ENCODE results near the gene C11orf58. TPM values are rescaled to one million over a fixed set of nuclear protein-coding genes. Genes with fewer than 3 reads are reported as not detected.

The C11orf58 gene
- total and polyA plus RNA-seq, 2 donors (not counting 1 experiment from before 2014, with no cell fraction given), result 28.8 to 125 TPM

DNA sequence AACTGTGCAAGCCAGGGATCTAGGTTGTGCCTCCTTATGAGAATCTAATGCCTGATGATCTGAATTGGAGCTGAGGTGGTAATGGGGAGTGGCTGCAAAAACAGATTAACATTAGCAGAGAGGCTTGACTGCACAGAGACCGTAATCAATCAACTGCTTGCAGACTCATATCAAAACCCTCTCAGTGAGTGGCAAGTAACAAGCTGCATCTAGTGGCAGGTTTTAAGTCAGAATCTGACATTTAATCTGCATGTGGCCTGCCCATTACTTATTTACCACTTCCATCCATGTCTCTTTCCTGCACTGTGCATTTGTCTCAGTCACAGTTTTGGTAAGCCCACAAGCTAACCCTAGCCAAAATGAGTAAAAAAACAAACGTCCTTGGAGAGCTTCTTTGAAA, 11.2 kb downstream of the C11orf58 start:
- H3K4me1 Mint-ChIP-seq, result peaks cover 5% of the 10 kb centered on the region
- H3K27me3 ChIP-seq (replicated peaks in 1 of 4; ENCODE audit: control extremely low read depth in 1 of 4, control insufficient read depth in 3 of 4, insufficient read depth in 4 of 4, low read length in 3 of 4), result no peaks in the 10 kb centered on the region
- H2AFZ ChIP-seq (ENCODE audit: insufficient read depth, low read depth, low read length, poor library complexity, severe bottlenecking), result no peak overlapping the region
- POLR2A ChIA-PET, result no interaction called here
- H3K36me3 ChIP-seq (replicated peaks in 1 of 2; ENCODE audit: control extremely low read depth in 1 of 2, control insufficient read depth in 1 of 2, extremely low read depth in 1 of 2, insufficient read depth in 2 of 2, low read length in 1 of 2), result peaks cover 21 to 96% of the 10 kb centered on the region in 2 experiments
- no peak overlapping the region for H3K4me3 ChIP-seq (ENCODE audit: control extremely low read depth in 1 of 5, extremely low read depth in 1 of 5, insufficient read depth in 1 of 5, low read depth in 2 of 5, low read length in 4 of 5)
- TF ChIP-seq CTCF (IDR thresholded peaks at IDR 0.05) (no peak), EZH2 (IDR thresholded peaks at IDR 0.05; ENCODE audit: borderline replicate concordance, insufficient read depth, low read depth, low read length, poor library complexity, severe bottlenecking) (no peak)
- peaks cover 0 to 2% of the 10 kb centered on the region in 2 donors for H3K4me1 ChIP-seq (ENCODE audit: control insufficient read depth in 2 of 2, insufficient read depth in 2 of 2, low read length in 2 of 2)
- H3K27ac Mint-ChIP-seq, result no peak overlapping the region
- DNase-seq (no peak), ATAC-seq (ENCODE audit: low read depth) (no peak)
- no peak overlapping the region for H3K4me2 ChIP-seq (replicated peaks; ENCODE audit: low read depth, low read length, poor library complexity, severe bottlenecking)
- H3K27me3 Mint-ChIP-seq, result no peaks in the 10 kb centered on the region
- H3K9me3 Mint-ChIP-seq (ENCODE audit: insufficient read depth), result no peaks in the 10 kb centered on the region
- no peaks in the 10 kb centered on the region for H3K9me3 ChIP-seq (ENCODE audit: control extremely low read depth in 1 of 3, control insufficient read depth in 2 of 3, insufficient read depth in 1 of 3, low read length in 2 of 3)
- H3K79me2 ChIP-seq (ENCODE audit: control insufficient read depth, insufficient read depth, low read length), result peaks cover 22% of the 10 kb centered on the region
- 67% methylated on average over 1 of the region's 2 CpGs for WGBS (ENCODE audit: insufficient coverage)
- H4K20me1 ChIP-seq (ENCODE audit: control insufficient read depth, insufficient read depth, low read length, poor library complexity, severe bottlenecking), result peaks cover 33% of the 10 kb centered on the region
- no peak overlapping the region for H3K27ac ChIP-seq (ENCODE audit: low read length in 2 of 2)
- H3K9ac ChIP-seq (ENCODE audit: low read length), result no peak overlapping the region
- H3K4me3 Mint-ChIP-seq, result no peak overlapping the region
- CTCF ChIA-PET, result no interaction called here
- intact Hi-C loops (cut with micrococcal nuclease), result no loop called here

- H2AFZ ChIP-seq (ENCODE audit: insufficient read depth, low read depth, low read length, poor library complexity, severe bottlenecking), result no peak overlapping the region
- Mint-ChIP-seq H3K27me3 (no peaks in the 10 kb centered on the region), H3K9me3 (ENCODE audit: insufficient read depth) (no peaks in the 10 kb centered on the region), H3K27ac (no peak overlapping the region), H3K4me3 (no peak overlapping the region), H3K4me1 (peaks cover 1% of the 10 kb centered on the region)
- no CpG with 5 or more reads among the region's 1 CpG for WGBS (ENCODE audit: insufficient coverage)
- intact Hi-C loops (cut with micrococcal nuclease), result no loop called here
- no peak overlapping the region for H3K4me3 ChIP-seq (ENCODE audit: control extremely low read depth in 1 of 5, extremely low read depth in 1 of 5, insufficient read depth in 1 of 5, low read depth in 2 of 5, low read length in 4 of 5)
- peaks cover 28% of the 10 kb centered on the region for H4K20me1 ChIP-seq (ENCODE audit: control insufficient read depth, insufficient read depth, low read length, poor library complexity, severe bottlenecking)
- no peak for ATAC-seq (ENCODE audit: low read depth)
- peaks cover 0 to 2% of the 10 kb centered on the region in 2 donors for H3K4me1 ChIP-seq (ENCODE audit: control insufficient read depth in 2 of 2, insufficient read depth in 2 of 2, low read length in 2 of 2)
- no peak for DNase-seq
- peaks cover 22 to 97% of the 10 kb centered on the region in 2 experiments for H3K36me3 ChIP-seq (replicated peaks in 1 of 2; ENCODE audit: control extremely low read depth in 1 of 2, control insufficient read depth in 1 of 2, extremely low read depth in 1 of 2, insufficient read depth in 2 of 2, low read length in 1 of 2)
- no peak overlapping the region for H3K4me2 ChIP-seq (replicated peaks; ENCODE audit: low read depth, low read length, poor library complexity, severe bottlenecking)
- no peak overlapping the region for H3K27ac ChIP-seq (ENCODE audit: low read length in 2 of 2)
- H3K9ac ChIP-seq (ENCODE audit: low read length), result no peak overlapping the region
- H3K27me3 ChIP-seq (replicated peaks in 1 of 4; ENCODE audit: control extremely low read depth in 1 of 4, control insufficient read depth in 3 of 4, insufficient read depth in 4 of 4, low read length in 3 of 4), result no peaks in the 10 kb centered on the region
- CTCF ChIA-PET, result no interaction called here
- H3K79me2 ChIP-seq (ENCODE audit: control insufficient read depth, insufficient read depth, low read length), result peaks cover 16% of the 10 kb centered on the region
- TF ChIP-seq CTCF (IDR thresholded peaks at IDR 0.05) (no peak), EZH2 (IDR thresholded peaks at IDR 0.05; ENCODE audit: borderline replicate concordance, insufficient read depth, low read depth, low read length, poor library complexity, severe bottlenecking) (no peak)
- POLR2A ChIA-PET, result no interaction called here
- no peaks in the 10 kb centered on the region for H3K9me3 ChIP-seq (ENCODE audit: control extremely low read depth in 1 of 3, control insufficient read depth in 2 of 3, insufficient read depth in 1 of 3, low read length in 2 of 3)
Measured at GRCh38 chr11:16750417-16750816, 12.0 kb downstream of the C11orf58 start.
